Lower leg skin (tissue), 3 donors: ENCODE measurements around the gene DDX39B.

ENCODE experiments used
- CTCF ChIP-seq, 3 donors: fragments of 450-650 bp; IDR thresholded peaks; one replicate each; pipeline ENCODE4 v1.5.1; 2016; ENCODE audit warnings: antibody characterized with exemption in 3 of 3, mild to moderate bottlenecking in 3 of 3, moderate library complexity in 2 of 3
- POLR2A ChIP-seq, 2 donors: fragments of 450-650 bp; IDR thresholded peaks; one replicate each; pipeline ENCODE4 v1.6.1; 2016 to 2017; ENCODE audit warnings: antibody characterized with exemption in 2 of 2, mild to moderate bottlenecking in 1 of 2, moderate library complexity in 1 of 2

- TF ChIP-seq CTCF (IDR thresholded peaks at IDR 0.05) = no peak
- TF ChIP-seq POLR2A (IDR thresholded peaks at IDR 0.05) = no peak
Measured at GRCh38 chr6:31577579-31577966, 35.8 kb upstream of the DDX39B start.
